HG02678 (cell line): ENCODE data around the gene PIP5K1B.
"Not testable (repeated sequence)": the region's sequence is repeated elsewhere in the genome, so short reads cannot be mapped to it uniquely, and the experiment has no call there.

Source experiments
- ATAC-seq: cut with Tn5 transposase; IDR thresholded peaks from one replicate; pipeline ENCODE4 v1.9.1; 2021; ENCODE audit warnings: mild to moderate bottlenecking, moderate library complexity; ENCODE audit not compliant: unreplicated experiment

PIP5K1B gene

DNA sequence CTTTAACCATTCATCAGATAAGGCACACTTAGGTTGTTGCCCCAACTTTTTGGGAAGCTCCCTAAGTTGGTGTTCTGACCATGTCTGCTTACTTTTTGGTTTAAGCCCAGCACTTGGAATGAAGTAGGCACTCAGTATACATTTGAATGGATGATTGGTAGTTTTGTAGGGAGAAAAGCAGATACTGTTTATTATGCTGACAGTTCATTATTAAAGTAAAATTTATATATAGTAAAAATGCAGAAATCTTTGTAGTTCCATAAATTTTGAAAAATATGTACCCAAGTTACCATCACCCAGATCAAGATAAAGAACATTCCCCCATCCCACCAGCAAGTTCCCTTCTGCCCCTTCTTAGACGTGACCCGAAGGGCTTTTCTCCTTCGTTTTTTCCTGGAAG is 273.5 kb downstream of the PIP5K1B start:
- no peak for ATAC-seq

DNA sequence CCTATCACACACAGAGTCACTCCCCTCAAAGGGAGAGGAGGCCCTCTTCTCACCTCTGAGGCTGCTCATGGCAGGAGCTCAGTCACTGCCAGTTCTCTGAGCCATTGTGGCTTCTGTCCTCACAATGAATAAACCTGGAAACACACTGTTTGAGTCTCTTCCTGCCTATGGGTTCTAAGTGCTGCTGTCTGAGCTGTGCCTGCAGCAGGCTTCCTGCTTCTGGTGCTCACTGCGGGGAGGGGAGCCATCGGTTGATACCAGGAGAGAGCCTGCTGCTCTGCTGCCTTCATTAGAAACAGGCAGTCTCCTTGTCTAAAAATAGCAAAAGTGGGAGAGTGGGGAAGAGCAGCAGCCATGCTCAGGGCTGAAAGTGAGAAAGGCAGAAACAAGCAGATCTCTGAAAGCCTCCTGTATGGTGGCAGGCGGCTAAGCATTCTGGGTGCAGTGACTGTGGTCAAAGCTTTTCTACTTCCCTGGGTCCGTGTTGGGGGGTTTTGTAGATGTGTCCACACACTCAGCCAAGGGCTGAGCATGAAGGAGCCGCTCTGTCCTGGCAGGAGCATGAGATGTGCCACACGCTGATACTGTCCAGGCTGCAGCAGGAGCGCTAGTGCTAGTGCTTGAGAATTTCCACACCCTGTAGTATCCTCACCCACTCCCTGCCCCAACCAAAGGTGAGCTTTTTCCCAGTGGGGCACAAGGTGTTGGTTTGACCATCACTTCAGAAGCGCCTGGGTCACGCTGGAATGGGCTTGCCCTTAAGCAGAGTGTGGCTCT is 274.7 kb downstream of the PIP5K1B start:
- ATAC-seq = no peak

DNA sequence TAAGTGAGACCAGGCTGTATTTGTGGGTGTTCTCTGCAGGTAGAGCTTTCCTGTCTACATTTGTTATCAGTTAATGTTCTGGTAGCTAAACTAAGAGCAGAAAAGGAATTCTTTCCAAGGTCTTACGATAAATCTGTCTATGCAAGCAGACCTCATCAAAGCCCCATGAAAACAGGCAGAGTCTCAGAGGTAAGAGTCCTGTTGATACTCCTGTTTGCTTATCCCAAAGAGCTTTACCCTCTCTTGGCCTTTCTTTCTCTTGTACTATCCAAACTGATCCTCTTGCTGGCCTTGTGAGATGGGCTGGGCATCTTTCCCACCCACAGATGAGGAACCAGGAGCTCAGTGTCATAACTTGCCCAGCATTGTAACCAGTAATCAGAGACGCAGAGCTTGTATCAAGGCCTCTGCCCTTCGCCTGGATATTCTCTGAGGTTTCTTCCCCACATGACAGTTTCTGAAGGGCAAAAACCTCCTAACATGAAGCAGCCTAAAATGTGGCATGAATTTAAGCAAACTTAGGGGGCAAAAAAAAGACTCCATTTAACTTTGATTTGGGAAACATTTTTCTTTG is 275.4 kb downstream of the PIP5K1B start:
- no peak for ATAC-seq

DNA sequence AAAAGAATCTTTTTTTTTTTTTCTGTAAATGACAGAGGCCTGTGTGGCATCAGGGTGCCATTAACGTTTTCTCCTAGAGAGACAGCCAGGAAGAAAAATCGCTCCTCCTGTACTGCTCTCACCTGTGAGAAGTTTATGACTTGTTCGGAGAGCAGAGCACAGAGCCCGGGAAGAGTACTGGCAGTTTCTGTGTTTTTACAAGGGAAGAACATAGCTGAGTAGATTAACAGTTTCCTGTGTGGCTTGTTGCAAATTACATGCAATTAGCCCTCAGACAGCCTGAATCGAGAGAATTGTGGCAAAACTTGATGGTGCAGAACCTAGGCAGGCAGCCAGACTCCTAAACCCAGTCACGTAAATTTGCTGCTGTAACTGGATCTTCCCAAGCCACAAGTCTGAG is 276.7 kb downstream of the PIP5K1B start:
- peak; percentile 54 for ATAC-seq

DNA sequence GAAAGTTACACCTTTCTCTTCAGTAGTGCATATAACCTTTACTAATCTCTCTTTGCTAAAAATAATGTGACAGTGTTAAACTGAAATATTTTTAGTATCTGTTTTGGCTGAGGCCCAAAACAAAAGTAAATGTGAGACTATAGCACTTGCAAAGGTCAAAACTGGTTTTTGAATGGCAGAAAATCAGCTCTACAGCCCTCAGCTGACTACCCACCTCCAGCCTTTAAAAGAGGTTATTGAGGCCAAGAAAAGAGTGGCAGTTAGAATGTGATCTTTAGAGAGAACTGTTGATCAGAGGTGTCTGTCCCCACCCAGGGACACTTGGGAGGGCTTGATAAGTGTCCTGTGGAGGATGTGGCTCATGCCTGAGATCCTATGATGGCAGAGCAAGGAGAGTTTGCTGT is 278.0 kb downstream of the PIP5K1B start:
- ATAC-seq = peak; percentile 37

DNA sequence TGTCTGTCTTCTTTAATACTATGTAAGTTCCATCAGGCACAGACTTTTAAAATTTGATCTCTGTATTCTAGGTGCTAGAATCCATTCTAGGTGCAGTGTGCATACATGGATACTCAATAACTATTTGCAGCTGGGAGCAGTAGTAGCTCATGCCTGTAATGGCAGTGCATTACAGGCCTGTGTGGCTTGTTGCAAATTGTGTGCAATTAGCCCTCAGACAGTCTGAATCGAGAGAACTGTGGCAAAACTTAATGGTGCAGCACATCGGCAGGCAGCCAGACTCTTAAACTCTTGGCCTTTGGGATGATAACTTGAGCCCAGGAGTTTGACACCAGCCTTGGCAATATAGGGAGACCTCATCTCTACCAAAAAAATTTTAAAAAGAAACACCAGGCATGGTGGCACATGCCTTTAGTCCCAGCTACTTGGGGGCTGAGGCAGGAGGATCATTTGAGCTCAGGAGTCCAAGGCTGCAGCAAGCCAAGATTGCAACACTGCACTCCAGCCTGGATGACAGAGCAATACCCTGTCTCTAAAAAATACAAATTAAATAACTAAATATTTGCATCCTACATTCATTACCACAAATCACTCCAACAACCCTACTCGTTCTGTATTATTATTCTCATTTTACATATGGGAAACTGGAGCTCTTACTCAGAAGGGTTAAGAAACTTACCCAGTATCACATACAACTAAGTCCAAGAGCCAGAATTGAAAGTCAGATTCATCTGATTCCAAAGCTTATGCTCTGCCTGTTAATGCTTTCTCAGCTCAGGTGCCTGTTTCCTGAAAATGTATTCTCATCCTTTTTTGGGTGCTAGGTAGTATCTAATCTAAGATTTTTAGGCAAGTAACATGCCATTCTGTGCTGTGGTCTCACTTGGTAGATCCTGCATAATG is 278.7 kb downstream of the PIP5K1B start:
- ATAC-seq = no peak

DNA sequence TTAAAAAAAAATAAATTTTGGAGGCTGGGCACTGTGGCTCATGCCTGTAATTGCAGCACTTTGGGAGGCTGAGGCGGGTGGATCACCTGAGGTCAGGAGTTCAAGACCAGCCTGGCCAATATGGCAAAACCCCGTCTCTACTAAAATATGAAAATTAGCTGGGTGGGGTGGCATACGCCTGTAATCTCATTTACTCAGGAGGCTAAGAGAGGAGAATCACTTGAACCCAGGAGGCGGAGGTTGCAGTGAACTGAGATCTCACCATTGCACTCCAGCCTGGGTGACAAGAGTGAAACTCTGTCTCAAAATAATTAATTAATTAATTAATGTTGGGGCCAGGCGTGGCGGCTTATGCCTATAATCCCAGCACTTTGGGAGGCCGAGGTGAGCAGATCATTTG is 281.9 kb downstream of the PIP5K1B start:
- not testable (repeated sequence) for ATAC-seq

DNA sequence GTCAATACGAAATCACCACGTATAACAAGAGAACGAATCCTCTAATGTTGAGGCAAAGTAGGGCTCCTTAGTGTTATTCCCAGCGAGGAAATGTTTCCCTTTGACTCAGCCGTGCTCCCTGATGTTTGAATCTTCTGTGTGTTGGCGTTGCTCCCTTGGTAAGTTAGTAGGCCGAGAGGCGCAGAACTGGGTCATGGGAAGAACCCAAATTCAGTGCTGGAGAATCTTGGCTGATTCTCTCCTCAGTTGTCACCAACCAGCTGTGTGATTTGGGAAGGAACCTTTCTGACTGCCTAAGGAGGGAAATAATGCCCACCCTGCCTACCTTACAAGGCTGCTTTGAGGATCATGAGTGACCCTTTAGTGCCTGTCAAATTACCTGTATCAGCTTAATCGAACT is 286.4 kb downstream of the PIP5K1B start:
- no peak for ATAC-seq

DNA sequence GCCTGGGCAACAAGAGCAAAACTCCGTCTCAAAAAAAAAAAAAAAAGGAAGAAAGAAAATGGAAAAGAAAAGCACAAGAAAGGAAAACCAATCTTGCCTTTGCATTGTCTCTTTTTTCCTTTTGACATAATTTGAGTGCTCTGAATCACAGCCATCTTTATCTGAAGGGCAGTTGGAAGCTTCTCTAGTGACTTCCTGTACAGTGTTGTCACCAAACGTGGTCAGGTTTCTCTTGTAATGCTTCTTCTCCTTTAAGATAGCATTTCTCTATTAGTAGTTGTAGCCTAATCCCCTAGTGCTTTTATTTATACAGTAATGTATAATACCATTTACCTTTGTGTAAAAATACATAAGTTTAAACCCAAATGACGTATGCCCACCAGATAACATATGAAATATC is 290.7 kb downstream of the PIP5K1B start:
- no peak for ATAC-seq

DNA sequence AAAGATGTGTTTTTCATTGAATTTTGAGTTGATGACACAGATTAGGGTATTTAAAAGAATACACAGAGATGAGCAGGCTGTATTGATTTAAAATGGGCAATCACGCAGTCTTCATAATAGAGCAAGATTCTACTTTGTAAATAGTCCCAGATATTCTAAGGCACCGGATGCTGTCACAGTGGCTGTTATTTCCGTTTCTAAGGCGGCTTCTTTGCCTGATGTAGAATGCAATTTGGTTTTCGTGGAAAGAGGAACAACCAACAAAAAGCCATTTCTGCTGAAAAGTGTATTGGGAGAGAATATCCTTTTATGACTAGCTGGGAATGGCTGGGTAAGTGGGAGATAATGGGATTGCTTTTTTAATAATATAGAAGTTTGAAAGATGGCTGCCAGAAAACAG is 291.4 kb downstream of the PIP5K1B start:
- no peak for ATAC-seq

DNA sequence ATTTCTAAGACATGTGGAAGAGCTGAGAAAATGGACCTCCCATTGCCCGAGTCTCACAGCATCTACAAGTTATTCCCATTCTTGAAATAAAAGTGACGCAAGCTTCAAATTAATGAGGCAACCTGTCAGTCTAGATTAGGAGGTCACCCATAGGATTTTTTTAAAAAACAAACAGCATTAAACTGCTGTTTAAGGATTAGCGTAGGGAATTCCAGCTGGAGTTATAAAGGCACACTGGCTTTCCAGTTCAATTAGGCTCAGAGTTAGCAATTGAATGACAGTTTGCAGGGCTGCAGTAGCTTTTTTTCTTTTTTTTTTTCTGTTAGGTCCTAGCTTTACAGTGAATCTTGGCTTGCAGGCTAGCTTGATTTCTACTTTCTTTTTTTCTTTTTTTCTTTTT is 292.6 kb downstream of the PIP5K1B start:
- no peak for ATAC-seq

DNA sequence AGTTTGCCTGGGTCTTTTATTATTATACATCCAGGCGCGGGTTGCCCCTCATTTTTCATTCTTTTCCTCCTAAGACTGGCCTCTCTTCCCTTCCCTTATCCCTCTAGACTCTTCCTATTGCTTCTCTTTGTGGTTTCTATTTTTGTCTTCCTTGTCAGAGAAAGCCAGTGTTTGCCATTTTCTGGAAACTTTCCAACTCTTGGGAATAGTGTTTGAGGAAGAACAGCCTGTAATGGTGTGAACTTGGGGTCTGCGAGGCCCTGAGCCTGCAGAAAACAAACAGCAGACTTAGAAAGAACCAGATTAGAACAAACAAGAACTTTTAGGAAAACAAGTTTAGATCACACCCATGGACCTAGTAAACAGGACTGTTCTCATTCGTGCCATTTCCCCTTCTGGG is 293.3 kb downstream of the PIP5K1B start:
- ATAC-seq = no peak

DNA sequence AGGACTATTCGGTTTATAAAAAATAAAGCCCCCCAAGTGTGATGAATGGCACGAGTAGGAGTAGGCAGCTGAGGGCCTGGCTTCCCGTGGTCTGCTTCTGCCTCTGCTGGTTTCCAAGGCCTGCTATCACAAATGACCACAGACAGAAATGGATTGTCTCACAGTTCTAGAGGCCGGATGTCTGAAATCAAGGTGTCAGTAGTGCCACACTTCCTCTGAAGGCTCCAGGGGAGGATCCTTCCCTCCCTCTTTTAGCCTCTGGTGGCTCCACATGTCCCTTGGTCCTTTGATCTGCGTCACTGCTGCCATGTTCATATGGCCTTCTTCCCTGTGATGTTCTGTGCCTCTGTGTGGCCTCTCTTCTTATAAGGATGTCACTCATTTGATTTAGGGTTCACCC is 293.8 kb downstream of the PIP5K1B start:
- peak; percentile 33 for ATAC-seq

DNA sequence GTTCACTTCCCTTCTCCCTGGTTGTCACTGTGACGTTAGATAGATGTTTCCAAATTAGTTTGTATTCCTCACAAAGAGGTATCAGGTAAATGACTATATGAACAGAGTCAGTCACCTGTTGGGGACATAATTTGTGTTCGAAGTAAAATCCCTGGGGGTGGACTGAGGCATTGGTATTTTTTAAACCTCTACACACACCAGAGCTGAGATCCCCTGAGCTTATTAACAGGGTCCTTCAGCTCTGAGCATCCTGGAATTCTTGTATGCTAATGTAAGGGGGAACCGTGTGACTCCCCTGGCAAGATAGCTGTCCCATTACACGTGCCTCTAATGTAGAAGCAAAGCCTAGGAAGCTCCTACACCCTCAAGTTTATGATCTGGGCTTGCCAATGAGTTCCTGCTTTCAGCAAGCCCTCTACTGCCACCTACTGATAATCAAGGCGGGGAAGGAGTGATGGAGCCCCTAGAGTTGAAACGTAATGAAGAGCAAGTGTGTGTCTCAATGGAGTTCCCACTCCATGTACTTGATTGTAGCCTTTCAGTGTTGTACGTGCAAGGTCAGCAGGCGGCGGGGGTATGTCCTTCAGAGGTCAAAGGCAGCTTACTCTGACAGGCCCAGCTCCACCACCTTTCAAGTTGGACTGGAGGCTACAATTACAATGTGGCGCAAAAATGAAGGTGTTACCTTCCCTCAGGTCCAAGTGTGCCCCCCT is 294.5 kb downstream of the PIP5K1B start:
- peak; percentile 78 for ATAC-seq

DNA sequence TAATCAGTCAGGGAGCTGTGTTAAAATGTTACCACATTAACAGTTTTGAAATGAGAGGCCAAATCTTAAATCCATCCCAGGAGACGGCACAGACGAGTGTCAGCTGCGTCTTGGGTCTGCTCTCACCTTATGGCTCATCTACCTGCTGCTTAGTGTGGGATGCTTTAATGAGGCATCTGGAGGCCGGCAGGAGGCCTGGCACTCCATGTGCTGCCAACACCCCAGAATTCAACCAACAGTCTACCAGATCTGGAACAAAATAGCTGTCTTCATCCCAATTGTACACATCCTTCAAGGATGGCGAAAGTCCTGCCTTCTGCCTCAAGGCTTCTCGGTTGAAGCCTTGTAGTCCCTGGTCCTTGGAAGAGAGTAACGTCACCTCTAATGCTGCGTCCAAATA is 296.9 kb downstream of the PIP5K1B start:
- no peak for ATAC-seq

DNA sequence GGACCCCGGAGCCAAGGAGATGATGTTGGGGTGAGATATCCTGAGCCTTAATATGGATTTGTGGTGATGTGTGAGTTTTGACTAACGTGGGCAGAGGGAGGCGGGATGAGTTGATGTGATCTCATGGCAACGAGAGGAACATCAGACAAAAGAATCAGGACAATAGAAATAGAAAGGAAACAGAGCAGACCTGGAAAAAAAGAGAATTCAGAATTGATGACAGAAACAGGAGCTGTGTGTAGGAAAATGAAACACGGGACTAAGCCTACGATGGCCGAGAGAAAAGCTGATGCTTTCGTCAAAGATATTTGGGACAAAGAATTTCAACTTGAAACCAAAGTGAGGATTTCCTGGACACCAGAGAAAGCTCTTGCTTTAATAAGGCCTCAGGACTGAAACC is 298.0 kb downstream of the PIP5K1B start:
- ATAC-seq = no peak

DNA sequence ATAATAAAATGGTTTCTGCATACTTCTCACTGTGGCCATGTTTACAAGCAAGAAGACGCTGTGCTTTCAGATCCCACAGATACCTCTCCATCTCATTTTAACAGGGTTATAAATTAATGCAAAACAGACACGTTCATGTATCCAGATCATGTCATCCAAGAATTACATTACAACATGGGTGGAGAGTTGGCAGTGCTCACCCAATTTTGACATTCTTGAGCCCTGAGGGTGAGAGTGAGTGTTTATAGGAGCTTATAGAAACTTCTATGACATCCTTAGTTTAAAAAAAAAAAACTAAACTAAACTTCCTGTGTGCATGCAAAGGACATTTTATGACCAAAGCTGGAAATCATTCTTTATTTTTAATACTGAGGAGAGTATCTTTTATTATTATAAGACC is 299.8 kb downstream of the PIP5K1B start:
- ATAC-seq = no peak

DNA sequence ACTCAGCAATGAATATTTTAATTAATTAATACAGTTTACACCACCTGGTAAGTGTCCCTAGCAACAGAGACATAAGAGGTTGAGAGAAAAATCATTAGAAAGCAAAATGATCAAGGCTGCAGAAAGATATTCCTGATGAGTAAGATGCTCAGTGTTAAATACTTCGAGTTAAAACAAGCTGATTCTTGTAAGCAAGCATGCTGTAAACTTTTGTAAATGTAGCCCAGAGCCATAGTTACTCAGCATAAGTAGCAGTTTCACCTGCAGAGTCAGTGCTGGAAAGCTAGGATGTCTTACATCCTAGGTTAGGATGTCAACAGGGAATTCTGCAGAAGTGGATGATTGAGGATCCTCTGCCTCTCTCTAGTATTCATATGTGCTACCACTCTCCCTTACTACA is 304.7 kb downstream of the PIP5K1B start:
- ATAC-seq = no peak

DNA sequence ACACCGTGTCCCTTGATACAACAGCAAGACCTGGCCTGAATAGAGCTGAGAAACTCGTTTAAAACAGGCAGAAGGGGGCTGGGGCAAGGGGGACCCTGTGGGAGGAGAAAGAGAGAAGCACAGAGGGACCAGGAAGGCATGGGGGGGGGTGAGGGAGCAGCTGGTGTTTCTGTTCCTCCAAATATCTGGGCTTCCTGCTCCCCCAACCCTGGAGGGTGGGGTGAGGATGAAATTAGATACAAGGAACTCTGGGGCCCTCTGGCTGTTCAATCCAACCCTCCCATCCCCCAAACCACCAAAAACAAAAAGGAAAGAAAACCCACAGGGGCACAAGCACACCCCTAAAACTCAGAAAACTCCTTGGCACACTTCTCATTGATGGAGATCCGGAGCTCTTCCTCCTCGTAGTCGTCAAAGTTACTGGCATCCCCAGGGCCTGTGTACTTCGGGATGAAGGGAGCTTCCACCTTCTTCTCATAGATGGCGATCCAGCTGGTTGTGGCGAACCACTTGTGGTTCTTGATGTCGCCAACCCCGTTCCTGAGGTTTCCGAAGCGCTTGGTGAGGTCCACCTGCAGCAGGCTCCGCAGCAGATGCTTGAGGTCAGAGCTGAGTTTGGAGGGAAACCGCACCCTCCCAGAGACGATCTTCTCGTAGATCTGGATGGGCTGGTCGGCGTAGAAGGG is 307.8 kb downstream of the PIP5K1B start:
- peak; percentile 62 for ATAC-seq

DNA sequence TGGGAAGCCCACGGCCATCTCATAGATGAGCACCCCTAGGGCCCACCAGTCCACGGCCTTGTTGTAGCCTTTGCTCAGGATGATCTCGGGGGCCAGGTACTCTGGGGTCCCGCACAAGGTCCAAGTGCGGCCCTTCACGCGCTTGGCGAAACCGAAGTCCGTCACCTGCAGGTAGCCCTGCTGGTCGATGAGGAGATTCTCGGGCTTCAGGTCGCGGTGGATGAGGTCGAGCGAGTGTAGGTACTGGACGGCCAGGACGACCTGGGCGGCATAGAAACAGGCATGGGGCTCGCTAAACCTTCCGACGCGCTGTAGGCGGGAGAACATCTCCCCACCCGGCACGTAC is 308.3 kb downstream of the PIP5K1B start:
- ATAC-seq = no peak

DNA sequence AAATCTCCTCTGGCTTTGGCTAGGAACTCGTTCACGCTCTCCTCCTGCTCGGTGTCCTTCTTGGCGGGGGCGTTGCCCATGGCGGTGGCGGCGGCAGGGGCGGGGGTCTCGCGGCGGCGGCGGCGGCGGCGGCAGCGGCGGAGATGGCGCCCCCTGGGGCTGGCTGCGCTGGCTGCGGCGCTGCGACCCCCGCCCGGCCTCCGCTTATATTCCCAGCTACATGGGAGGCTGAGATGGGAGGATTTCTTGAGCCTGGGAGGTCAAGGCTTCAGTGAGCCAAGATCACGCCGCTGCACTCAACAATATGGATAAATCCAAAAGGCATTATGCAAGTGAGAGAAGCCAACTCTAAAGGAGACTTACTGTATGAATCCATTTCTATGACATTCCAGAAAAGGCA is 309.0 kb downstream of the PIP5K1B start, which contains the start of gene PRKACG:
PRKACG (minus strand) TSS at position 101 of the 400 bp plus-strand sequence; CDS start at position 80, 21 bp downstream.
- no peak for ATAC-seq
